ENCODE data around the gene TOP1. TPM values are rescaled to one million over a fixed set of nuclear protein-coding genes. Genes with fewer than 3 reads are reported as not detected.
"Not testable (repeated sequence)": the region's sequence is repeated elsewhere in the genome, so short reads cannot be mapped to it uniquely, and the experiment has no call there.

Gene TOP1
- polyA plus RNA-seq, 1 experiment: 4.0 TPM

DNA sequence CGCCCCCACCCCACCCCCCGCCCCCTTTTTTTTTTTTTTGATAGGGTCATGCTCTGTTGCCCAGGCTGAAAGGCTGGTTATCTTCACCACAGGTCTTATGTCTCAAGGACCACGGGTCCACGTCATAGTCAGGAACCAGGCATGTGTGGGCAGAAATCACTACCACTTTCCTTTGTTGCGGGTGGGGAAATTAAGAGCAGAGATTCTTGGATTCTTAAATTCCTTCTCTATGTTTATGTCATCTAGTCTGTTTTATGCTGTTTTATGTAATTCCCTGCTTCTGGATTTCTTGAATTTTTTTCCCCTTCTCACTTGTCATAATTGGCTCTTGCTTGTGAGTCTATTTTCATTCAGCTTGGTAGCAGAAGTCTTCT, 82.9 kb downstream of the TOP1 start:
- H3K4me3 ChIP-seq (ENCODE audit: low read depth, low read length): no peak overlapping the region
- H3K36me3 ChIP-seq (ENCODE audit: control insufficient read depth, insufficient read depth, low read length): peaks cover 25% of the 10 kb centered on the region
- CTCF ChIA-PET: interaction anchor here (0.9 to 1.8 kb wide), 5 partner anchors 15 to 61 kb away, joined by 3 to 4 read pairs (median 4); no protein-coding TSS in a partner anchor
- TF ChIP-seq, protein P1, sequence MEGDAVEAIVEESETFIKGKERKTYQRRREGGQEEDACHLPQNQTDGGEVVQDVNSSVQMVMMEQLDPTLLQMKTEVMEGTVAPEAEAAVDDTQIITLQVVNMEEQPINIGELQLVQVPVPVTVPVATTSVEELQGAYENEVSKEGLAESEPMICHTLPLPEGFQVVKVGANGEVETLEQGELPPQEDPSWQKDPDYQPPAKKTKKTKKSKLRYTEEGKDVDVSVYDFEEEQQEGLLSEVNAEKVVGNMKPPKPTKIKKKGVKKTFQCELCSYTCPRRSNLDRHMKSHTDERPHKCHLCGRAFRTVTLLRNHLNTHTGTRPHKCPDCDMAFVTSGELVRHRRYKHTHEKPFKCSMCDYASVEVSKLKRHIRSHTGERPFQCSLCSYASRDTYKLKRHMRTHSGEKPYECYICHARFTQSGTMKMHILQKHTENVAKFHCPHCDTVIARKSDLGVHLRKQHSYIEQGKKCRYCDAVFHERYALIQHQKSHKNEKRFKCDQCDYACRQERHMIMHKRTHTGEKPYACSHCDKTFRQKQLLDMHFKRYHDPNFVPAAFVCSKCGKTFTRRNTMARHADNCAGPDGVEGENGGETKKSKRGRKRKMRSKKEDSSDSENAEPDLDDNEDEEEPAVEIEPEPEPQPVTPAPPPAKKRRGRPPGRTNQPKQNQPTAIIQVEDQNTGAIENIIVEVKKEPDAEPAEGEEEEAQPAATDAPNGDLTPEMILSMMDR (IDR thresholded peaks at IDR 0.05; ENCODE audit: insufficient read depth, low read depth, low read length): no peak
- DNase-seq (ENCODE audit: low read depth): no peak
- POLR2A ChIA-PET: no interaction called here
- no peaks in the 10 kb centered on the region for H3K27me3 ChIP-seq (ENCODE audit: control insufficient read depth, insufficient read depth, low read length)

DNA sequence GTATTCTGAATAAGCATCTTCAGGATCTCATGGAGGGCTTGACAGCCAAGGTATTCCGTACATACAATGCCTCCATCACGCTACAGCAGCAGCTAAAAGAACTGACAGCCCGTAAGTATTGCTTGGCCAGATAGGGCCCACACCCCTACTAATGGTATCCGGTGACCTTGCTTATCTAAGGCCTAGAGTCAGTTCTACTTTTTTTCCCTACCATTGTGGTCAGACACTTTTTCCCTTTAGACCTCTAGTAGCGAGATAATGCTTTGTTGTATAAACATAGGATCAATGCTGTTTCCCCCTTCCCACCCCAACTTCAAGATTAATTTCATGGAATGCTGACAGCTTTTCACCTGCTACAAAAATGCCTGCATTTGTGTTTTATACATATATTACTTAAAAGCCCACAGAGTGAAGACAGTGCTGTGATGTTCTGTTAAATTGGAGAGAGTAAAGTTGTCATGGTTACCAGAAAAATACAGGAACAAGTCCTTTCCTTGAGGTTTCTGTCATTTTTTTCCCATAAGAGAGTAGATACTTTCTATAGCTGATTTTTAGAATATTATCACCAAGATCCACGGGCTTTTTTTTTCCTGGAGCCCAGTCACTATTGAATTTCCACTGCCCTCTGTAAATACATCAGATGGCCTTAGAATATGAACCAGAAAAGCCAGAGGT, 87.8 kb downstream of the TOP1 start:
- Histone ChIP-seq H3K4me3 (ENCODE audit: low read depth, low read length) (no peak overlapping the region), H3K36me3 (ENCODE audit: control insufficient read depth, insufficient read depth, low read length) (peaks cover 36% of the 10 kb centered on the region), H3K27me3 (ENCODE audit: control insufficient read depth, insufficient read depth, low read length) (no peaks in the 10 kb centered on the region)
- no peak for DNase-seq (ENCODE audit: low read depth)
- ChIA-PET CTCF (interaction anchor here (1.6 to 2.3 kb wide), 2 partner anchors 14 to 224 kb away, joined by 3 to 6 read pairs; partner anchors contain the start of gene LPIN3), POLR2A (no interaction called here)
- TF ChIP-seq, protein P1 (IDR thresholded peaks at IDR 0.05; ENCODE audit: insufficient read depth, low read depth, low read length): no peak

DNA sequence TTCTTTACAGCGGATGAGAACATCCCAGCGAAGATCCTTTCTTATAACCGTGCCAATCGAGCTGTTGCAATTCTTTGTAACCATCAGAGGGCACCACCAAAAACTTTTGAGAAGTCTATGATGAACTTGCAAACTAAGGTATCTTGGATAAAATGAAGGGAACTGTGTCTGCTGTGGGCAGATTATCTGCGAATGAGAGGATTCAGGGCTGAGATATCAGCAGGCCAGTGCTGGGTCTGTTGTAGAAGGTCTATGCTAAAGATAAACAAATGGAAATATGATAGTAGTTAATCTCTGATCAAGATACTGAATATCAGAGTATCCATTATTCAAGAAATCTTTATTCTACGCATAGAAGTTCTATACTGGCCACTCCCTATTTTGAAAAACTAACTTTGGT, 89.5 kb downstream of the TOP1 start:
- H3K27me3 ChIP-seq (ENCODE audit: control insufficient read depth, insufficient read depth, low read length); POLR2A ChIA-PET; DNase-seq (ENCODE audit: low read depth); H3K4me3 ChIP-seq (ENCODE audit: low read depth, low read length): not testable (repeated sequence)
- H3K36me3 ChIP-seq (ENCODE audit: control insufficient read depth, insufficient read depth, low read length): peaks cover 36% of the 10 kb centered on the region
- TF ChIP-seq, protein P1 (IDR thresholded peaks at IDR 0.05; ENCODE audit: insufficient read depth, low read depth, low read length): 0 out of 2 replicates have a peak, but pooled peaks have one; percentile 7
- CTCF ChIA-PET: interaction anchor here (2.3 to 5.9 kb wide), 2 partner anchors 12 to 222 kb away, joined by 6 to 24 read pairs; partner anchors contain the start of gene LPIN3

DNA sequence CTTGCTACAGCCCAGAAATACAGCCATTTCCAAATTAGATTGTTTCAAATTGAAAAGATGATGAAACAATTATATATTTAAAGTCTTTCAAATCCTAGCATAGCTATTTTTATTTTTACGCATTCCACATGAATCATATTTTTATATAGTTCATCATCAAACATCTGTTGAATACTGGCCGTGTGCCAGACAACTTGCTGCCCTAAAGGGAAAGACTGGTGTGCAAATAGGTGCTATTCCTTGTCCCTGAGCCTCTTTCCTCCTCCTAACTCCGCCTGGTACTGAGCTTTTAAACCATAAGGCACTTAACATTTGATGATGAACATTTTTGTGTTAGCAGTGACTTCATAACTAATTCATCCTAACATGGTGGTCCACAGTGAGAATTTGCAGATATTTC, 90.0 kb downstream of the TOP1 start:
- CTCF ChIA-PET: interaction anchor here (0.9 to 5.9 kb wide), 6 partner anchors 9 to 221 kb away, joined by 3 to 24 read pairs (median 3); partner anchors contain the start of gene LPIN3
- H3K36me3 ChIP-seq (ENCODE audit: control insufficient read depth, insufficient read depth, low read length): peaks cover 35% of the 10 kb centered on the region
- TF ChIP-seq, protein P1 (IDR thresholded peaks at IDR 0.05; ENCODE audit: insufficient read depth, low read depth, low read length): no peak

DNA sequence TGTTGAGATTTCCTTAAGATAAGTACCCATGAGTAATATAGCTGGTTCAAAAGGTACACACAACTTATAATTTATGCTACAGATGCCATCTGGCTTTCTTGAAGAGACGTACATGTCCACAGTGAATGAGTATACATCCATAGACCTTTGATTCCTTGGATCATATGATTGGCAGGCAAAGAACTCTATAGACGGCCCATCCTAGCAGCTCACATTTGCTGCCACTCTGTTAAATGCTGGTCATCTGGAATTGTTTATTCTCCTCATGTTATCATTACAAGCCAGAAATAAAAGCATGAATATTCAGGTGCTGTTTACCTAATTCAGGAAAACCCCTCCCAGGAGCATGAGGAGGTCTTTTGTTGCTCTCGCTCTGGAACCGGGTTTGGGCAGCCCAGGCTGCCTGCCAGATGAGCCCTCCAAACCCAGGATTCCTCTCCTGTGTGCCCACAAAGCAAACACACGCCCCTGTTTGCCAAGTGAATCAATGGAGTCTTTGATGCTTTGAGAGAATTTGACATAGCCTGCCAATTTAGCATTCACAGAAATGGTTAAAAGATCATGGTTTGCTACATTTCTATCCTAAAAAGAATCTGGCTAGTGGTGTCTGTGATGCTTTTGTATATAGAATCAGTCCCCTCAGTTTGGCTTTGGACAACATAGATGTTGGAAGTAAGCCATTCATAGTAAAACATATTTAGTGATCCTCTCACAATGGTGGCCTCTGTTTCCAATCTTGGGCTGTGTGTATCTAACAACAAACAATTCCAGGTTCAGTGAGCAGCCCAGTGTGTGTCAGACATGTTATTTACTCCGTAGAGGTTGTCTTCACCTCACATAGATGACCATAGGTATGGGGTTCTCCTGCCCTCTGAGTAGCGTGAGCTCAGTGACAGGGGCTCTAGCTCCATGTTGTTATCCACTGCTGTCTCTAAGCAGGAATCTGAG, 91.3 kb downstream of the TOP1 start:
- ChIA-PET CTCF (interaction anchor here (0.7 to 5.9 kb wide), 7 partner anchors 8 to 220 kb away, joined by 3 to 24 read pairs (median 3); partner anchors contain the start of gene LPIN3), POLR2A (no interaction called here)
- Histone ChIP-seq H3K4me3 (ENCODE audit: low read depth, low read length) (no peak overlapping the region), H3K36me3 (ENCODE audit: control insufficient read depth, insufficient read depth, low read length) (peaks cover 28% of the 10 kb centered on the region), H3K27me3 (ENCODE audit: control insufficient read depth, insufficient read depth, low read length) (no peaks in the 10 kb centered on the region)
- TF ChIP-seq, protein P1 (IDR thresholded peaks at IDR 0.05; ENCODE audit: insufficient read depth, low read depth, low read length): no peak
- no peak for DNase-seq (ENCODE audit: low read depth)

More for the DNA sequence above, 90.0 kb downstream of the TOP1 start:
- no peak overlapping the region for H3K4me3 ChIP-seq (ENCODE audit: low read depth, low read length)
- H3K27me3 ChIP-seq (ENCODE audit: control insufficient read depth, insufficient read depth, low read length): no peaks in the 10 kb centered on the region
- DNase-seq (ENCODE audit: low read depth): no peak
- POLR2A ChIA-PET: no interaction called here

All from BJ (cell line).